GOT3 (cell line): ENCODE data around the gene HAX1.
A peak's percentile ranks its signal among the peaks of the same experiment; 100 is the strongest.
"Not testable (repeated sequence)": the region's sequence is repeated elsewhere in the genome, so short reads cannot be mapped to it uniquely, and the experiment has no call there.

Experiments
- DNase-seq: peaks from one replicate; lab custom pipeline; 2025; ENCODE audit warnings: mixed read lengths; lab: John Stamatoyannopoulos, UW

Gene HAX1

DNA sequence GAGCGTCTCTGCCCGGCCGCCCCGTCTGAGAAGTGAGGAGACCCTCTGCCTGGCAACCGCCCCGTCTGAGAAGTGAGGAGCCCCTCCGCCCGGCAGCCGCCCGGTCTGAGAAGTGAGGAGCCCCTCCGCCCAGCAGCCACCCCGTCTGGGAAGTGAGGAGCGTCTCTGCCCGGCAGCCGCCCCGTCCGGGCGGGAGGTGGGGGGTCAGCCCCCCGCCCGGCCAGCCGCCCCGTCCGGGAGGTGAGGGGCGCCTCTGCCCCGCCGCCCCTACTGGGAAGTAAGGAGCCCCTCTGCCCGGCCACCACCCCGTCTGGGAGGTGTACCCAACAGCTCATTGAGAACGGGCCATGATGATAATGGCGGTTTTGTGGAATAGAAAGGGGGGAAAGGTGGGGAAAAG, 15.2 kb downstream of the HAX1 start:
- not testable (repeated sequence) for DNase-seq

DNA sequence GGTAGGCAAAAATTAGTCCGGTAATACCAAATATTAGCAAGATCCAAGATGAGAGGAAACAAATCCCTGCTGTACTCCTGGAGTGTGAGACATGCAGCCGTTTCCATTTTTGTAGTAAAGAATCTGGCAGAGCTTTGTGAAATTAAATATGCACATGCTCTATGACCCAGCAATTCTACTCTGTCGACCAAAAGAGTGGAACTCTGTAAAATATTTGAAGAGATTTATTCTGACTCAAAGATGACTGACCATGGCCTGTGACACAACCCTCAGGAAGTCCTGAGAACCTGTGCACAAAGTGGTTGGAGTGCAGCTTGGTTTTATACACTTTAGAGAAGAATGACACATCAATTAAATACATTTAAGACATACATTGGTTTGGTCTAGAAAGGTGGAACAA, 16.2 kb downstream of the HAX1 start:
- no peak for DNase-seq

DNA sequence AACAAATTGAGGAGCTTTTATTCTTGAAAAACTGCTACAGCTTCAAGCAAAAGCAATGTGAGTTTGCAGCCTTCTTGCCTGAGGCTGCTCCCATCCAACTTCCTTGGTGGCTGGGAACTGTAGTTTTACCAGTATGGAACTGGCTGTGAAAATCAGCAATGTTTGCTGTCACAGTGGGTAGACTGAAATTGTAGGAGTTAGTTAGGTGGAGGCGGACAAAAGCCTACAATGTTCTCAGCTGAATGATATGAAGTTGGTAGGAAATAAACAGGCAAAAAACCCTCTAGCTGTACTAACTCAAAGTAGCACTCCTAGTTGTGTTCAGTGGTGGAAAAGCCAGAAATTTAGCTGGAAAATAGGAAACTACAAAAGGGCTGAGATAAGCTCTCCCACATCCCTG, 18.5 kb downstream of the HAX1 start:
- no peak for DNase-seq

GRCh38 chr1:154295408-154296235, 23.2 kb downstream of the HAX1 start:
- no peak for DNase-seq

- DNase-seq = no peak
Observed at GRCh38 chr1:154301582-154301981, 29.2 kb downstream of the HAX1 start.

- DNase-seq = no peak
Observed at GRCh38 chr1:154304664-154305337, 32.4 kb downstream of the HAX1 start.

GRCh38 chr1:154306151-154306550, 33.7 kb downstream of the HAX1 start:
- DNase-seq = no peak

DNA sequence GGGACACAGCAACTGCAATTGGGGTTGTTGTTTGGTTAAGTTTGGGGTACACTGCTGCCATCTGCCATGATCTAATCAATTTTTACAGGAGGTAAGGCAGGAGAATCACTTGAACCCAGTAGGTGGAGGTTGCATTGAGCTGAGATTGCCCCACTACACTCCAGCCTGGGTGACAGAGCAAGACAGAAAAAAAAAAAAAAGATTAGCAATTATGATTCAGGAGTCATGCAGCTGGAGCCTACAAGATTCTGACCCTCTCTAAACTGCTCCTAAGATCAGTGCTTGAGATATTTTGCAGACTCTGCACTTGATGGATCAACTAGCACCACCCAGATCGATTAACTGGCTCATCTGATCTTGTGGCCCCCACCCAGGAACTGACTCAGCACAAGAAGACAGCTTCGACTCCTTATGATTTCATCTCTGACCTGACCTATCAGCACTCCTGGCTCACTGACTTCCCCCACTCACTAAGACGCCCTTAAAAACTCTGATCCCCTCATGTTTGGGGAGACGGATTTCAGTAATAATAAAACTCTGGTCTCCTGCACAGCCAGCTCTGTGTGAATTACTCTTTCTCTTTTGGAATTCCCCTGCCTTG, 35.3 kb downstream of the HAX1 start:
- not testable (repeated sequence) for DNase-seq

- DNase-seq = not testable (repeated sequence)
Observed at GRCh38 chr1:154309136-154309535, 36.7 kb downstream of the HAX1 start.

DNA sequence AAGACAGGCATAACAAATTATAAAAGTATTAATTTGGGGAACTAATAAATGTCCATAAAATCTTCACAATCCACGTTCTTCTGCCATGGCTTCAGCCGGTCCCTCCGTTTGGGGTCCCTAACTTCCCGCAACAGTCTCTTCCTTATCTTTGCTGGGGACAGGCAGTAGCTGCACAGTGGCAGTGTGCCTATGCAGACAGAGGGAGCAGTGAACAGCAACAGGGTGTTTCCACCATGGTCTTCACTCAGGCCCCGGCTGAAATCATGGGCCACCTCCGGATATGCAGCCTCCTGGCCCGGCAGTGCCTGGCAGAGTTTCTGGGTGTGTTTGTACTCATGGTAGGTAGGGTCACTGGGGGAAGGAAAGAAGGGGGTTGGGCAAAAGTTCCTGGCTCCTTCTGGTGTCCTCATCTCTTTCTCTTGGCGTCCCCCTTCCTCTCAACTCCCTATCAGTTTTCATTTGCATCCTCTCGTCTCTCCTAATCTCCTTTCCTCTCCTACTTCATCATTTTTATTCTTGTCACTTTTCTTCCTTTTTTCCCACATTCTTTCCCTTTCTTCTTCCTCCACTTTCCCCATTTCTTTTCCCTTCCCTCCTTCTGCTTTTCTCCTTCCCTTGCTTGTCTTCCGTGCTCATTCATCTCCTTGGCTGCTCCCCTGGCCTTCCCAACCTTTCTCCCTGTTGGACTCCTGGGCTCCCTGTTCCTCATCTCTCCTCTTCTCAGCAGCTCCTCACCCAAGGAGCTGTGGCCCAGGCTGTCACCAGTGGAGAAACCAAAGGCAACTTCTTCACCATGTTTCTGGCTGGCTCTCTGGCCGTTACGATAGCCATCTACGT, 40.0 kb downstream of the HAX1 start:
- DNase-seq = not testable (repeated sequence)

DNA sequence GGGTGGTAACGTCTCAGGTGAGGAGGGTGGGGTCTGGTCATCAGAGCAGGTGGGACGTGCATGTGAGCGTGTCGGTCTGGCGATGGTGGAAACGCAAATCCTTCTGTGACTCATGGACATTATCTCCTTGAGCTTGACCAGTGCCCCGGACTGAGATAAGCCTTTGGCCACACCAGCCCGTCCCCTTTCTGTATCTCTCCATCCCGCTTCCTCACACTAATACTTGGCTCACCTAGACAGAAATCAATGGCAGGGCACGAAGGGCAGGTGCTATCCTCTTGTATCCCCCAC, 40.6 kb downstream of the HAX1 start:
- no peak for DNase-seq

DNA sequence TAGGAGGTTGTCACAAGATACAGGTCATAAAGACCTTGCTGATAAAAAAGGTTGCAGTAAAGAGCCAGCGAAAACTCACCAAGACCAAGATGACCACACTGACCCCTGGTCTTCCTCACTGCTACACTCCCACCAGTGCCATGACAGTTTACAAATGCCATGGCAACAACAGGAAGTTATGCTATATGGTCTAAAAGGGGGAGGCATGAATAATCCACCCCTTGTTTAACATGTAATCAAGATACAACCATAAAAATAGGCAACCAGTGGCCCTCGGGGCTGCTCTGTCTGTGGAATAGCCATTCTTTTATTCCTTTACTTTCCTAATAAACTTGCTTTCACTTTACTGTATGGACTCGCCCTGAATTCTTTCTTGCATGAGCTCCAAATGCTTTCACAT, 41.8 kb downstream of the HAX1 start:
- DNase-seq = not testable (repeated sequence)

DNA sequence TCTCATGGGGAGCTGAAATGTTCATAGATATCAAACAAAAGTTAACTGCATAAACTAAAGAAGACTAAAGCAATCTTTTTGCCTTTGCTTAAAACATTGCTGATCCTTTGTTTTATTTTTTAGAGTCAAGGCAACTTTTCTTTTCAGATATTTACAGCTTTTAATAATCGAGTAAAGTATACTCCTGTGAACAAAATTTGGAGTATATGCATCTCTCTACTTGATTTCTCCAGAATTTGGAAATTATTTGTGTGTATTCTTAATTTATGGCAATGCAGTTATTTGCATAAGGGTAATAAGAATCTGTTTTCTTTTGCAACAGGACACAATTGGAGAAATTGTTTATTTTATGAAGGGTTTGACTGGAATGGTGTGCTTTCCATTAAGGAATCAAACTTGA, 44.3 kb downstream of the HAX1 start:
- no peak for DNase-seq

GRCh38 chr1:154318386-154318785, 46.0 kb downstream of the HAX1 start:
- no peak for DNase-seq

DNA sequence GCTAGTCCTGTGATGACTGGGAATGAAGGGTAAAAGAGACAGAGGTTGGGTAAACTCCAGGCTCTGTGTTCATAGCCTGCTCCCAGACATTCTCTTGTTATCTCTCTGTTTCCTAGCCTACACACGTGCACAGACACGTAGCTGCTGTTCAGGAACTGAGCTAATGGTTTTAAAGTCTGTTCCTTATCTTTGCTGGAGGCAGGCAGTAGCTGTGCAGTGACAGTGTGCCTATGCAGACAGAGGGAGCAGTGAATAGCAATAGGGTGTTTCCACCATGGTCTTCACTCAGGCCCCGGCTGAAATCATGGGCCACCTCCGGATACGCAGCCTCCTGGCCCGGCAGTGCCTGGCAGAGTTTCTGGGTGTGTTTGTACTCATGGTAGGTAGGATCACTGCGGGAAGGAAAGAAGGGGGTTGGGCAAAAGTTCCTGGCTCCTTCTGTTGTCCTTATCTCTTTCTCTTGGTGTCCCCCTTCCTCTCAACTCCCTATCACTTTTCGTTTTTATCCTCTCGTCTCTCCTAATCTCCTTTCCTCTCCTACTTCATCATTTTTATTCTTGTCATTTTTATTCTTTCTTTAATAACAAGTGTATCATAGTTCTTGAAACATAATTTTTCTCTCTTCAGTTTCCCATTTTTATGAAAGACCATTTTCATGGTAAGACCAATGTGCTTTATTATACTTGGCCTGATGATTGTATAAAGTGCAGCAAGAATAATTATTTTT, 48.6 kb downstream of the HAX1 start, which contains the start of gene AQP10:
Gene AQP10, plus strand, starts transcription at position 212 of the 727 bp plus-strand sequence. Its CDS starts 63 bp downstream, at position 275.
- no peak for DNase-seq

- not testable (repeated sequence) for DNase-seq
Observed at GRCh38 chr1:154321609-154321934, 49.1 kb downstream of the HAX1 start.

DNA sequence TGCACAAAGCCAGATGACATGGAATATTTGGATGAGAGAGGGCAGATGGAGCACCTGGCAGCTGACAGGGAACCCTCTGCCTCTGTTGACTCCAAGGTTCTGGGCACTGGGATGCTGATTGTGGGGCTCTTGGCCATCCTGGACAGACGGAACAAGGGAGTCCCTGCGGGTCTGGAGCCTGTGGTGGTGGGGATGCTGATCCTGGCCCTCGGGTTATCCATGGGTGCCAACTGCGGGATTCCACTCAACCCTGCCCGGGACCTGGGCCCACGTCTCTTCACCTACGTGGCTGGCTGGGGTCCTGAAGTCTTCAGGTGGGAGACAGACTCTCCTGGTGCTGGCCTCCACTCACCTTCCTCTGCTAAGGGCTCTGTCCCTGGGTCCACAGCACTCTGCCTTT, 51.1 kb downstream of the HAX1 start:
- DNase-seq = no peak

DNA sequence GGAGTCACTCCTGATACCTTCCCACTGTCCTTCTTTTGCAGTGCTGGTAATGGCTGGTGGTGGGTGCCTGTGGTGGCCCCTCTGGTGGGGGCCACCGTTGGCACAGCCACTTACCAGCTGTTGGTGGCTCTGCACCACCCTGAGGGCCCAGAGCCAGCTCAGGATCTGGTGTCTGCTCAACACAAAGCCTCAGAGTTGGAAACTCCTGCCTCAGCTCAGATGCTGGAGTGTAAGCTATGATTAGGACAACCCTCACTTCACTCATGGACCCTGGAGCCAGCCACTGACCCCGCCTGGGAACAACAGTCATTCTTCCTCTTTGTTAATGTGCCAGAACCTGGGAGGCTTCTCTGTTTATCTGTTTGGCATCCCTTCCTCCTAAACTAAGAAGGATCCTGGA, 51.8 kb downstream of the HAX1 start:
- no peak for DNase-seq

DNA sequence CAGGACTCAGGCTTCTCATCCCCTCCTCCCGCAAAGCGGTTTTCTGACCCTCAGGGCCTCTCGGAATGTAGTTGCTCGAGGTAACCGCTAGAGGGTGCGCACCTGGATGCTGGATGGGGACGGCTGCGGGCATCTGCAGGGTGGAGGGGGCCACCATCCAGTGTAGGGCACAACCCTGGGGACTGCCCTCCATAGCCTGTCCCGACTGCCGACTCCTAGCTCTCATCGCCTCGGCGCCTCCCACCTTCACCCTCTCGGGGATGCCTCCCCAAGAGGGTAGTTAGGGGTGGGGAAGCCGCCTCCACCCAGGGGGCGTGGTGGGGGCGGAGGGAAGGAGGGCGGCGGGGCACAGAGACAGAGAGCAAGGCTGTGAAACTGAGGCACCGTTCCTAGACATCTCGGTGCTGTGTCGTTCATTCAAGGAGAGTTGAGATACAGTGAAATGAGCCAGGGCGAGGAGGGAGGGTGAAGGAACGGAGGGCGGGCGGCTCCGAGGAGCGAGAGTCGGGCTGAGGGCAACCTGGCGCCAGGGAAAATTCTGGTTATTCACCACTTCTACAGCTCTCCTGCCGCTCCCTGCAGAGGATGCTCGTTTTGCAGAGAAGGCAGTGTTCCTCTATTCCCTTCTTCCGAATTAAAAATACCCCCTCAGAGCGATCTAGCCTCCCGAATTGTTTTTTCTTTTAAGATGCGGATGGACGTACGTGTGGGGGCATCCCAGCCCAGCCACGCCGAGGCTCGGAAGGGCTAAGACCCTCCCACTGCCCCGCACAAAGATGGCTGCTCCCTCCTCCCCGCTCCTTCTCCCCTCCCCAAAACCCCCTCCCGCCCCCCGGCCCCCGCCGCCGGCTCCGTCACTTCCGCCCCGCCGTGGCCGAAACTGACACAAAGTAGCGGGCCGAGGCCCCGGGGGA, 52.5 kb downstream of the HAX1 start, which contains the start of gene ATP8B2:
Gene ATP8B2, plus strand, starts transcription at position 857 of the 914 bp plus-strand sequence. CDS start 2,617 bp downstream, outside the sequence.
- peak; percentile 33 for DNase-seq
